HepG2 (cell line): Measurements from ENCODE around the gene APC2. TPM values are rescaled to one million over a fixed set of nuclear protein-coding genes. Genes with fewer than 3 reads are reported as not detected.
A peak's percentile ranks its signal among the peaks of the same experiment; 100 is the strongest.

Experiments
- CTCF ChIP-seq: sonication (generic); formaldehyde crosslinking; IDR thresholded peaks from 2 replicates; pipeline ENCODE4 v1.5.0; 2020; ENCODE audit warnings: mild to moderate bottlenecking, missing genetic modification reagents, moderate library complexity
- HBP1 ChIP-seq: IDR thresholded peaks from 2 replicates; pipeline ENCODE4 v1.6.1; 2016; ENCODE audit warnings: low read depth, control low read depth
- MIER3 ChIP-seq: IDR thresholded peaks from 2 replicates; pipeline ENCODE4 v1.6.1; 2016; ENCODE audit warnings: missing compliant biosample characterization, borderline replicate concordance
- NKX3-1 ChIP-seq: sonication (generic); formaldehyde crosslinking; IDR thresholded peaks from 2 replicates; pipeline ENCODE4 v1.5.0; 2020; ENCODE audit warnings: missing genetic modification reagents
- NR2F1 ChIP-seq, 2 experiments: fragments of 450-650 bp in 1 of 2; formaldehyde crosslinking in 1 of 2; IDR thresholded peaks; 2 replicates each; pipeline versions ENCODE4 v1.5.0 to v1.6.1; 2016 to 2020; ENCODE audit warnings: mild to moderate bottlenecking in 1 of 2, missing compliant biosample characterization in 1 of 2, missing genetic modification reagents in 1 of 2, moderate library complexity in 1 of 2
- PITX1 ChIP-seq: sonication (generic); formaldehyde crosslinking; IDR thresholded peaks from 2 replicates; pipeline ENCODE4 v1.5.1; 2020; ENCODE audit warnings: mild to moderate bottlenecking, missing genetic modification reagents
- RARA ChIP-seq: IDR thresholded peaks from 2 replicates; pipeline ENCODE4 v1.6.1; 2016; ENCODE audit warnings: missing genetic modification reagents, missing compliant biosample characterization
- RBM39 ChIP-seq: fragments of 200-400 bp; formaldehyde crosslinking; IDR thresholded peaks from one replicate; pipeline ENCODE4 v1.6.1; 2018; ENCODE audit warnings: antibody characterized with exemption, mild to moderate bottlenecking, low read depth, low read length; ENCODE audit not compliant: poor library complexity, severe bottlenecking
- SIN3B ChIP-seq: fragments of 150-350 bp; IDR thresholded peaks from 2 replicates; pipeline ENCODE4 v1.6.1; 2014; ENCODE audit warnings: low read length
- SRSF1 ChIP-seq: fragments of 200-400 bp; formaldehyde crosslinking; optimal IDR thresholded peaks from 2 replicates; pipeline ENCODE3; 2017; ENCODE audit warnings: mild to moderate bottlenecking, low read depth, low read length, moderate library complexity
- ZBTB21 ChIP-seq: sonication (generic); formaldehyde crosslinking; IDR thresholded peaks from 2 replicates; pipeline ENCODE4 v1.4.0; 2020; ENCODE audit warnings: missing genetic modification reagents
- ZNF280D ChIP-seq: sonication (generic); formaldehyde crosslinking; IDR thresholded peaks from 2 replicates; pipeline ENCODE4 v1.5.1; 2020; ENCODE audit warnings: mild to moderate bottlenecking, missing genetic modification reagents
- ZNF576 ChIP-seq: sonication (generic); formaldehyde crosslinking; IDR thresholded peaks from 2 replicates; pipeline ENCODE4 v1.4.0; 2020; ENCODE audit warnings: mild to moderate bottlenecking, missing genetic modification reagents
- ZNF614 ChIP-seq: IDR thresholded peaks from 2 replicates; pipeline ENCODE4 v1.6.1; 2018; ENCODE audit warnings: missing biosample characterization, missing genetic modification reagents, inconsistent platforms, borderline replicate concordance
- ZNF777 ChIP-seq: sonication (generic); formaldehyde crosslinking; IDR thresholded peaks from 2 replicates; pipeline ENCODE4 v1.4.0; 2020; ENCODE audit warnings: missing genetic modification reagents
- polyA plus RNA-seq, 8 experiments: library from polyadenylated mRNA; depleted of rRNA in 3 of 8; stranded (reverse) in 7 of 8; unstranded in 1 of 8; fragments of >200 nt; fragmentation: Illumina TruSeq in 4 of 8; extraction: Trizol in 4 of 8; gene quantifications; 2 replicates each; pipeline versions ENCODE4 v1.2.1 to v1.2.3, GENCODE V29; 2011 to 2016; ENCODE audit warnings: low read depth in 4 of 8, missing spikeins in 1 of 8, mixed read lengths in 1 of 8; ENCODE audit not compliant: insufficient read depth in 1 of 8
- total RNA-seq, 5 experiments: library from RNA; depleted of rRNA; stranded (reverse); fragments of >200 nt; fragmentation: Illumina TruSeq; extraction: Trizol; gene quantifications; 2 replicates each; pipeline ENCODE4 v1.2.3, GENCODE V29; 2016; ENCODE audit warnings: low read depth in 1 of 5
- TF ChIP-seq, protein P1 (sequence below): sonication (generic); formaldehyde crosslinking; IDR thresholded peaks from 2 replicates; pipeline ENCODE4 v1.9.0; 2021; ENCODE audit warnings: missing genetic modification reagents, borderline replicate concordance
- TF ChIP-seq, protein P2 (sequence below): sonication (generic); formaldehyde crosslinking; IDR thresholded peaks from 2 replicates; pipeline ENCODE4 v1.5.0; 2020; ENCODE audit warnings: mild to moderate bottlenecking, missing genetic modification reagents

APC2 gene
- total and polyA plus RNA-seq, 2 of the 13 experiments (the other 11 are each of a cell fraction or from before 2014, with no cell fraction given): 0.08 to 0.22 TPM

DNA sequence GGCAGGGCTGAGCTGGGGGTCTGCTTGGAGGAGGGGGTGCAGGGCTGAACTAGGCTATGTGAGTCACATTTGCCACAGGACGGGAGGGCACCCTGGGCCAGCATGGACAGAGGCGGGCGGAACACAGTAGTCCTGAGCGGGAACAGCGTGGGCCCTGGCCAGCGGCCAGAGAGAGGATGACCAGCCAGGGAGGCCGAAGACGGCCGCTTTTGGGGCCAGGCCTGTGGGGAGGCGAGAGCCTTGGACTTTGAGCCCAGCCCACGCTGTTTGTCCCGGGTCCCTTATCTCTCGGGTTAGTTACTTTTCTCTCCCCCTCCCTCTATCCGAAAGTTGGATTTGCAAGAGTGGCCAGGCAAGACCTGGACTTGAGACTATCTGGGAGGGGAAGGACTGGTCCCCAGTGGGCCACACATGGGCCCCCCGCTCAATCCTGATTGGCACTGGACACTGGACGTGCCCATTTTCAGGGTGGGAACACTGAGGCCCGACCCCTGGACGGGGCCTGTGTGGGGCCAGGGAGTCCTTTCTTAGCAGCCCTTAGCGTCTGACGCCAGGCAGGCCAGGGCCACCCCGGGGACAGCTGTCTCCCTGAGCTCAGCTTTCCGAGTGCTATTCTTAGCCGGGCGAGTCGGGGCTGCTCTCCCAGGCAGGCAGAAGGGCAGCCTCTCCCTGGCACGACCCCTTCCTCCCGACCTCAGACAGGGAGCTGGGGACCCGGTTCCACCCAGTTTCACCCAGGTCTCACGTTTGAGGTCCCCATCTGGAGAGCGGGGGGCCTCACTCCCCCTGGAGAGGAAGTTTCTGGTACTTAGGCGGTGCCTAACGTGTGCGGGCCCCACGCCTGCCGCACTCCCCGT is 49.4 kb upstream of the APC2 start (continued):
- TF ChIP-seq ZNF280D: peak; percentile 56; the same call in 1 of the 2 replicates
- peak; percentile 27 for TF ChIP-seq RARA
- peak; percentile 32 for TF ChIP-seq SRSF1
- TF ChIP-seq CTCF (CRISPR knock-in tag): 0 out of 2 replicates have a peak, but pooled peaks have one; percentile 7
- peak; percentile 39 for TF ChIP-seq RBM39
- TF ChIP-seq MIER3 (CRISPR knock-in tag): no peak; the same call in 1 of the 2 replicates
- no peak for TF ChIP-seq SIN3B
- TF ChIP-seq HBP1 (CRISPR knock-in tag): 0 out of 2 replicates have a peak, but pooled peaks have one; percentile 37
- TF ChIP-seq, protein P1, sequence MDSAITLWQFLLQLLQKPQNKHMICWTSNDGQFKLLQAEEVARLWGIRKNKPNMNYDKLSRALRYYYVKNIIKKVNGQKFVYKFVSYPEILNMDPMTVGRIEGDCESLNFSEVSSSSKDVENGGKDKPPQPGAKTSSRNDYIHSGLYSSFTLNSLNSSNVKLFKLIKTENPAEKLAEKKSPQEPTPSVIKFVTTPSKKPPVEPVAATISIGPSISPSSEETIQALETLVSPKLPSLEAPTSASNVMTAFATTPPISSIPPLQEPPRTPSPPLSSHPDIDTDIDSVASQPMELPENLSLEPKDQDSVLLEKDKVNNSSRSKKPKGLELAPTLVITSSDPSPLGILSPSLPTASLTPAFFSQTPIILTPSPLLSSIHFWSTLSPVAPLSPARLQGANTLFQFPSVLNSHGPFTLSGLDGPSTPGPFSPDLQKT: no peak
- peak; percentile 4; the same call in 1 of the 2 replicates for TF ChIP-seq ZNF777 (CRISPR knock-in tag)
- TF ChIP-seq NR2F1 (CRISPR knock-in tag; IDR thresholded peaks at IDR 0.05): peak in 1 of 2 experiments; percentile 36; a peak in 1 of 4 replicates
- peak; percentile 75; the same call in 1 of the 2 replicates for TF ChIP-seq PITX1 (CRISPR knock-in tag)
- TF ChIP-seq, protein P2, sequence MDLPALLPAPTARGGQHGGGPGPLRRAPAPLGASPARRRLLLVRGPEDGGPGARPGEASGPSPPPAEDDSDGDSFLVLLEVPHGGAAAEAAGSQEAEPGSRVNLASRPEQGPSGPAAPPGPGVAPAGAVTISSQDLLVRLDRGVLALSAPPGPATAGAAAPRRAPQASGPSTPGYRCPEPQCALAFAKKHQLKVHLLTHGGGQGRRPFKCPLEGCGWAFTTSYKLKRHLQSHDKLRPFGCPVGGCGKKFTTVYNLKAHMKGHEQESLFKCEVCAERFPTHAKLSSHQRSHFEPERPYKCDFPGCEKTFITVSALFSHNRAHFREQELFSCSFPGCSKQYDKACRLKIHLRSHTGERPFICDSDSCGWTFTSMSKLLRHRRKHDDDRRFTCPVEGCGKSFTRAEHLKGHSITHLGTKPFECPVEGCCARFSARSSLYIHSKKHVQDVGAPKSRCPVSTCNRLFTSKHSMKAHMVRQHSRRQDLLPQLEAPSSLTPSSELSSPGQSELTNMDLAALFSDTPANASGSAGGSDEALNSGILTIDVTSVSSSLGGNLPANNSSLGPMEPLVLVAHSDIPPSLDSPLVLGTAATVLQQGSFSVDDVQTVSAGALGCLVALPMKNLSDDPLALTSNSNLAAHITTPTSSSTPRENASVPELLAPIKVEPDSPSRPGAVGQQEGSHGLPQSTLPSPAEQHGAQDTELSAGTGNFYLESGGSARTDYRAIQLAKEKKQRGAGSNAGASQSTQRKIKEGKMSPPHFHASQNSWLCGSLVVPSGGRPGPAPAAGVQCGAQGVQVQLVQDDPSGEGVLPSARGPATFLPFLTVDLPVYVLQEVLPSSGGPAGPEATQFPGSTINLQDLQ (CRISPR knock-in tag): peak; percentile 94; the same call in 1 of the 2 replicates
- no peak; the same call in 1 of the 2 replicates for TF ChIP-seq ZBTB21 (CRISPR knock-in tag)
- TF ChIP-seq NKX3-1 (CRISPR knock-in tag): no peak
- 0 out of 2 replicates have a peak, but pooled peaks have one; percentile 64 for TF ChIP-seq ZNF576 (CRISPR knock-in tag)
- peak; percentile 47; the same call in 1 of the 2 replicates for TF ChIP-seq ZNF614
